Lung (tissue), 12 donors: ENCODE results near the gene U2SURP. TPM values are rescaled to one million over a fixed set of nuclear protein-coding genes. Genes with fewer than 3 reads are reported as not detected.

Source experiments
- ATAC-seq: fragments of 200-7000 bp; cut with Tn5 transposase; one replicate; pipeline ENCODE4 v1.9.1; 2020; ENCODE audit warnings: moderate number of reproducible peaks; ENCODE audit not compliant: insufficient read depth, low FRiP score
- DNase-seq, 3 donors: peaks; one replicate each; pipeline ENCODE4 v3.0.0-alpha.2; 2013 to 2017
- H3K27ac ChIP-seq, 2 donors: one replicate each; pipeline ENCODE4 v1.5.1; 2013; ENCODE audit warnings: mild to moderate bottlenecking in 2 of 2, moderate library complexity in 2 of 2, control low read depth in 1 of 2, inconsistent platforms in 1 of 2, low read depth in 1 of 2, low read length in 1 of 2
- H3K27me3 ChIP-seq, 3 donors: one replicate each; pipeline ENCODE4 v1.5.1; 2013; ENCODE audit warnings: low read length in 2 of 3; ENCODE audit not compliant: control insufficient read depth in 3 of 3, insufficient read depth in 3 of 3
- H3K36me3 ChIP-seq, 4 donors: one replicate each; pipeline ENCODE4 v1.5.1; 2013; ENCODE audit warnings: low read length in 4 of 4, mild to moderate bottlenecking in 1 of 4, moderate library complexity in 1 of 4; ENCODE audit not compliant: control insufficient read depth in 4 of 4, insufficient read depth in 4 of 4
- H3K4me1 ChIP-seq, 5 donors: one replicate each; pipeline ENCODE4 v1.5.1; 2013; ENCODE audit warnings: low read length in 5 of 5, mild to moderate bottlenecking in 2 of 5, moderate library complexity in 1 of 5; ENCODE audit not compliant: control insufficient read depth in 5 of 5, insufficient read depth in 5 of 5
- H3K4me3 ChIP-seq: one replicate; pipeline ENCODE4 v1.5.1; 2013; ENCODE audit warnings: mild to moderate bottlenecking, control low read depth, moderate library complexity
- H3K9ac ChIP-seq, 2 donors: one replicate each; pipeline ENCODE4 v1.5.1; 2013; ENCODE audit warnings: low read length in 2 of 2, control low read depth in 1 of 2; ENCODE audit not compliant: insufficient read depth in 1 of 2
- H3K9me3 ChIP-seq, 4 donors: one replicate each; pipeline ENCODE4 v1.5.1; 2013; ENCODE audit warnings: low read length in 3 of 4, mild to moderate bottlenecking in 1 of 4, moderate library complexity in 1 of 4; ENCODE audit not compliant: control insufficient read depth in 4 of 4, insufficient read depth in 3 of 4
- WGBS, 2 donors: extraction: QIAGEN DNeasy Blood & Tissue Kit; methylation state at CpG; one replicate each; pipeline ENCODE4 v1.1.7; 2013; 5-methylcytosine and 5-hydroxymethylcytosine counted together
- polyA plus RNA-seq, 2 donors: library from polyadenylated mRNA; stranded (reverse); fragments of 200-250 nt; gene quantifications; one replicate each; pipeline ENCODE4 v1.2.1, GENCODE V29; 2013
- total RNA-seq, 2 donors: library from RNA; depleted of rRNA in 1 of 2; stranded (reverse); fragments of >200 nt in 1 of 2; gene quantifications; one replicate each; pipeline ENCODE4 v1.2.1, GENCODE V29; 2014 to 2021
- TF ChIP-seq, protein P1 (sequence below): IDR thresholded peaks from 2 replicates; pipeline ENCODE4 v1.5.1; 2012; ENCODE audit warnings: mild to moderate bottlenecking; ENCODE audit errors: control extremely low read depth, extremely low read depth
- donor health status: control.
- donor health status: control.
- donor health status: Bipolar disorder and iron deficiency.
- donor health status: healthy.
- donor health status: DM: yes; HTN: yes; CAD: no.

The U2SURP gene
- total and polyA plus RNA-seq, 4 donors = 25.7 to 167 (median 46.2) TPM

DNA sequence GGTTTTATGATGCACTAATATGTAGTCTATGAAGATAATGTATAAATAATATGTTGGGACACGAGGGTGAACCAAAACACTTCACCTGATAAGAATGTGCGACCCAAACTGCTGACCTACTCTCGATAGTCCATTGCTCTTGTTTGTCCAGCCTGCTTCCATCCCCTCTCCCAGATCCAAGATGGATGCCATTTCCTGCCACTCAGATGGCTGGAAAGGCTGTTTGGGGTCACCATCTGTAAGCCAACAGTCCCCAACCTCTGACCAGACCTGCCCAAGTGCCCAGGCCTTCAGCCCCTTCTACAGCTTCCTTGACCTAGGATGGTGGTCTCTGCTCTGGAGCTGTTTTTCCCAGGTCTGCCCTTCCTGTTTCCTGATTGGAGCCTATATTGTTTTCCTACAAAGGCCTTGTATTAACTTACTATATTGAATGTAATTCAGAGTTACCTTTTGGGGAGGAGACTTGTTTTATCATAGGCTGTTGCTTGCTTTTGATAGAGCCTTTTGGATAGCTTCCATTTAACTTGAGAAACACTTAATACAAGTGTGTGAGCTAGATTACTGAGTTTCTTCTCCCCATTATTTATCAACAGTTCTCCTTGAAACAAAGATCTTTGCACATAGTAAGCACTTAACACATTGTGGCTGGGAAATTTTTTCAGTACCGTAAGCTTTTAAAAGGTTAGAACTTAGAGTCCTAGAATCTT lies 32.9 kb upstream of the U2SURP start:
- peaks cover 3 to 24% (median 17%) of the 10 kb centered on the region in 3 donors for H3K27me3 ChIP-seq
- peaks cover 0 to 3% (median 0%) of the 10 kb centered on the region in 4 donors for H3K9me3 ChIP-seq
- no peak overlapping the region for H3K27ac ChIP-seq
- TF ChIP-seq, protein P1, sequence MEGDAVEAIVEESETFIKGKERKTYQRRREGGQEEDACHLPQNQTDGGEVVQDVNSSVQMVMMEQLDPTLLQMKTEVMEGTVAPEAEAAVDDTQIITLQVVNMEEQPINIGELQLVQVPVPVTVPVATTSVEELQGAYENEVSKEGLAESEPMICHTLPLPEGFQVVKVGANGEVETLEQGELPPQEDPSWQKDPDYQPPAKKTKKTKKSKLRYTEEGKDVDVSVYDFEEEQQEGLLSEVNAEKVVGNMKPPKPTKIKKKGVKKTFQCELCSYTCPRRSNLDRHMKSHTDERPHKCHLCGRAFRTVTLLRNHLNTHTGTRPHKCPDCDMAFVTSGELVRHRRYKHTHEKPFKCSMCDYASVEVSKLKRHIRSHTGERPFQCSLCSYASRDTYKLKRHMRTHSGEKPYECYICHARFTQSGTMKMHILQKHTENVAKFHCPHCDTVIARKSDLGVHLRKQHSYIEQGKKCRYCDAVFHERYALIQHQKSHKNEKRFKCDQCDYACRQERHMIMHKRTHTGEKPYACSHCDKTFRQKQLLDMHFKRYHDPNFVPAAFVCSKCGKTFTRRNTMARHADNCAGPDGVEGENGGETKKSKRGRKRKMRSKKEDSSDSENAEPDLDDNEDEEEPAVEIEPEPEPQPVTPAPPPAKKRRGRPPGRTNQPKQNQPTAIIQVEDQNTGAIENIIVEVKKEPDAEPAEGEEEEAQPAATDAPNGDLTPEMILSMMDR = no peak
- H3K9ac ChIP-seq = no peak overlapping the region
- no peaks in the 10 kb centered on the region for H3K36me3 ChIP-seq
- DNase-seq (no peak), ATAC-seq (no peak)
- WGBS, 2 donors = 83 to 90% methylated on average over 4 of the region's 4 CpGs
- peaks cover 0 to 5% (median 0%) of the 10 kb centered on the region in 5 donors for H3K4me1 ChIP-seq
- no peak overlapping the region for H3K4me3 ChIP-seq

DNA sequence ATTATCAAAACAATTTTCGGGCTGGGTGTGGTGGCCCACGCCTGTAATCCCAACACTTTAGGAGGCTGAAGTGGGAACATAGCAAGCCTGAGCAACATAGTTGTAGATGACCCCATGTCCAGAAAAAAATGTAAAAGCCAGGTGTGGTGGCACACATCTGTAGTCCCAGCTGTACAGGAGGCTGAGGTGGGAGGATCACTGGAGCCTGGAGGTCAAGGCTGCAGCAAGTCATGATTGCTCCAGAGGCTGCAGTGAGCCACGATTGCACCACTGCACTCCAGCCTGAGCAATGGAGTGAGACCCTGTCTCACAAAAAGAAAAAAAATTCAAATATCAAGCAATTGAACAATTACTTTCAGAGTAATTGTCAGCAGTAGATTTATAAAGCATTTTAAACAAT lies 29.9 kb upstream of the U2SURP start:
- ATAC-seq (no peak), DNase-seq (no peak)
- H3K9me3 ChIP-seq = peaks cover 0 to 3% (median 0%) of the 10 kb centered on the region in 4 donors
- TF ChIP-seq, protein P1 = no peak
- peaks cover 0 to 2% (median under 1%) of the 10 kb centered on the region in 3 donors for H3K27me3 ChIP-seq
- 77 to 84% methylated on average over 3 of the region's 3 CpGs for WGBS, 2 donors
- no peak overlapping the region for H3K27ac ChIP-seq
- H3K36me3 ChIP-seq = no peaks in the 10 kb centered on the region
- no peak overlapping the region for H3K4me3 ChIP-seq
- no peaks in the 10 kb centered on the region for H3K4me1 ChIP-seq
- H3K9ac ChIP-seq = no peak overlapping the region

GRCh38 chr3:142972092-142972753 lies 29.1 kb upstream of the U2SURP start:
- TF ChIP-seq, protein P1 = no peak
- 87 to 89% methylated on average over 7 of the region's 7 CpGs for WGBS, 2 donors
- no peak for ATAC-seq
- Histone ChIP-seq H3K27me3 (no peaks in the 10 kb centered on the region), H3K36me3 (no peaks in the 10 kb centered on the region), H3K9me3 (peaks cover 0 to 3% (median 0%) of the 10 kb centered on the region in 4 donors), H3K4me1 (no peaks in the 10 kb centered on the region), H3K4me3 (no peak overlapping the region), H3K9ac (no peak overlapping the region), H3K27ac (peak overlapping the region in 1 of 2 donors; percentile 30)
- DNase-seq = no peak
